Measurements from ENCODE around the gene TRAPPC5.

TRAPPC5 gene

DNA sequence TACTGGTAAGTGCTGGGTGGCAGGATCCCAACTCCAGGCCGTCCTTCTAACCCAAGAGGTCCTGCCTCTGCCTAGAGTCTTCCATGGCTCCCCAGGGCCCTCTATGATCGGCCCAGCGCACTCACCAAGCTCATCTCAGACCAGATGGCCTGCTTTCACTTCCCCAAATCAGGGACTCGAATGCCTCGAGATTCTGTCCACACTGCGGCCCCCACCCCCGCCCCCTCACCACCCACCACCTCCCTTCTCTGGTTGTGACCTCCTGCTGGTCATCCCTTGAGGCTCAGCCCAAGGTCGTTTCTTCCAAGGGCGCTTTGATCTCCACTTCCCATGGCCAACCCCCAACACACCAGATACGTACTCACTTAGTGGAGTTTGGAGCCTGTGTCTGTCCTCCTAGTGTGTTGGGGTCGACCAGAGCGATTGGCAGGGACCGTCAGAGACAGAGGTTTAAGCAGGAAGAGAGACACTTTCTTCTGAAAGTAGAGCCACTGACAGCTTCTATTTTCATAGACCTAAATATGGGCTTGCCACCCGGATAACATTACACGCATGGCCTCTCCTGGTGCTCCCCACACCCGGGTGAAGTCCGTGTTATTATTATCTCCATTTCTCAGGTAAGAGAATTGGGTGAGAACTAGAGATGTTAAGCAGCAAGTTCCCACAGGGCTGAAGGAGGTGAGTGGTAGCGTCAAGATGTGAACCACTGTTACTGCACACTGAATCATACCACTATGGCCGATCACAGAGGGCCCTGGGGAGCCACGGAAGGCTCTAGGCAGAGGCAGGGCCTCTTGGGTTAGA lies 21.2 kb downstream of the TRAPPC5 start, which contains the start of gene FCER2:
Gene FCER2 (minus strand): TSS at position 478 of the 804 bp plus-strand sequence. CDS start 2,371 bp downstream, outside the sequence.
- DNase-seq, result no peak

DNA sequence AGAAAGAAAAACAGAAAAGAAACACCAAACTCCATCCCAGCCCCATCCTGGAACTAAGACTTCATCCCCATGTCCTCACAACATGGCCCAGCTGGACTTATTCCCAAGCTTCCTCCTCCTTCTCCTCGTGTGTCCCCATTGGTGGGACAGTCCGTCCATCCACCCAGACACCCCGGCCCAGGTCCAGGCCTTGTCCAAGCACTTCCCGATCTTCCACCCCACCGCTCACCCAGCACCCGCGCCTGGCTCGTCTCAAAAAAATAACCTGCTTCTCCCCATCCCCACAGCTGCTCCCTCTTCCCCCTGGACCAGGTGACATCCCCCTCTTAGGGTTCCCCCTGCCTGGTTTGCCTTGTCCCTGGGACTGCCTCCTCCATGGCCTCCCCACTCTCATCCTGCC lies 22.7 kb downstream of the TRAPPC5 start:
- no peak for DNase-seq

DNA sequence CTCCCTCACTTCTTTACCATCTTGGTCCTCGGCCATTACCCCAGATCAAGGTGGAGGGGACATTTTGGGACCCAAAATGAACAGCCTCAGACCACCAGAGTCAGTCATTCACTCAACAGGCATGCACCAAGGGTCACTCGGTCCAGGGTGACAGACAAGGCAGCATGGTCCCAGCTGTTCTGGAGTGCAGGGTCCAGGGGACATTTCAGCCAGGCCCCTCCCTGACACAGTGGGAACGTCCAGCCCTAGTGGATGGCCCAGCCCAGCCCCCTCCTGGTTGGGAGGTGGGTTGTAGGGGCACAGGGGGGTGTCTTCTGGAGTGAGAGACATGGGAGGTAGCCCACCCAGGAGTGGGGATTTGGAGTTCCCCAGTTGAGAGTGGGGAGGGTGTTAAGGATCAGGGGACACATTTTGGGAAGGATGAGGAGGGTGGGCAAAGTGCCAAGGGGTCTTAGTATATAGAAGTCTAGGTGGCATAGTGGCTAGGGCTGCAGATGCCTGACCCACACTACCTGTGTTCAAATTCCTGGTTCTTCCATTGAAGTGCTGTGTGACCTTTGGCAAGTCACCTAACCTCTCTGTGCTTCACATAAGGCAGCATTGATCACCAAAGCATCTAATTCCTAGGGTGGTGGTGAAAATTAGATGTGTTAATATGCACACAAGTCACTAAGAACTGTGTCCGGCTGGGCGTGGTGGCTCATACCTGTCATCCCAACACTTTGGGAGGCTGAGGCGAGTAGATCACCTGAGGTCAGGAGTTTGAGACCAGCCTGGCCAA lies 23.8 kb downstream of the TRAPPC5 start:
- no peak for DNase-seq

DNA sequence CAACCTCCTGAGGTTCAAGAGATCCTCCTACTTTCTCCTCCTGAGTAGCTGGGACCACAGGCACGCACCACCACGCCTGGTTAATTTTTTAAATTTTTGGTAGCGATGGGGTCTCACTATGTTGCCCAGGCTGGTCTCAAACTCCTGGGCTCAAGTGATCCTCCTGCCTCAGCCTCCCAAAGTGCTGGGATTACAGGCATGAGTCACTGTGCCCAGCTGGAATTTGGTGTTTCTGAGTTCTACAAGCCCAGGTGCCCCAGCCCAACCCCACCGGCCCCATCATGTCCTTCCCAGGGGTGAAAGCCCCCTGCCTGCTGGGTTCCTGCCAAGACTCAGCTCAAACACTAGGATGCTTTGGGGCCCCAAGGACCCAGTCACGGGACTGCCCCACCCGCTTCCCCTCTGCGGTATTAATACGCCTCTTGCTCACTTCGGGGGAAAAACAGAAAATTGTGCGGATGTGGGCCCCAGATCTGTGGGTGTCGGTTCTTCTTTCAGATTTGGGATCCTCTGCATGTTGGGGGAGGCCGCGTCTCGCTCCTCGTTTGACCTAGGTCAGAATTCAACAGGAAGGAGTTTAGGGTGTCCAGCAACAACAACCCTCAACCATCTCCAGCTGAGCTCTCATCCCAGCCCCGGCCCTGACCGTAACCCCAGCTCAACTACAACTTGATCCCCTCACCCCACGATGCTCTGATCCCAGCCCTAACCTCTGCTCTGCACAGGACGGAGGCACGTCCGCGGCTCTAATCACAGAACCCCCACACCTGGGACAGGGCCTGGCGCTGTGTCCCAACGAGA lies 25.0 kb downstream of the TRAPPC5 start:
- no peak for DNase-seq

DNA sequence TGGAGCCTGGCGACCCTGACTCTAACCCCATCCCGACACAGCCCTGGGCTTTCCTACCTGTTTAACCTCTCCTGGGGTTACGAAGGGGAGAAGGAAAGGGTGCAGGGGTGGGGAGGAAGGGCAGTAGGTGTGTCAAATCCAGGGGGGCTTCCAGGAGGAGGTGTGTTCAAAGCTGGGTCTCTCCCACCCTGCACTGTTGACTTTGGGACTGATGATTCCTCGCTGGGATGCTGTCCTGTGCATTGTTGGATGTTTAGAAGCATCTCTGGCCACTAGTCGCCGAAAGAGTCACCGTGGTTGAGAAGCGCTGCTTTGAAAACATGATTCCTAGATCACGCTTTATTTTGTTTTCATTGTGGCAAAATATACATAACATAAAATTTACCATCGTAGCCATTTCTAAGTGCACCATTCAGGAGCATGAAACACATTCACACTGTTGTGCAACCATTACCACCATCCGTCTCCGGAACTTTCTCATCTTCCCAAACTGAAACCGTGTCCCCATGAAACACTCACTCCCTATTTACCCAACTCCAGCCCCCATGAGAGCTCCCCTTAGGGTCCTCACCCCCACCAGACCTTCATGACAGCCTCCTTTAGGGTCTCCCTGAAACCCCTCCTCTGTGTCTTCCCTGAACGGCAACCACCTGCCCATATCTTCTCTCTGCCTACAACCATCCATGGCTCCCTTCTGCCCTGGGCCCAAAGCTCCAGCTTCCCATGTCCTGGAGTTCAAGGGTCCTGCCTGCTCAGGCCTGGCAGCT lies 25.7 kb downstream of the TRAPPC5 start:
- DNase-seq, result no peak

- DNase-seq, result no peak
Measured at GRCh38 chr19:7706955-7707456, 26.4 kb downstream of the TRAPPC5 start.

- no peak for DNase-seq
Measured at GRCh38 chr19:7709932-7710460, 29.4 kb downstream of the TRAPPC5 start.

GRCh38 chr19:7710616-7711015 lies 30.0 kb downstream of the TRAPPC5 start:
- no peak for DNase-seq

GRCh38 chr19:7715671-7716070 lies 35.0 kb downstream of the TRAPPC5 start:
- DNase-seq, result no peak

- DNase-seq, result no peak
Measured at GRCh38 chr19:7716762-7717161, 36.1 kb downstream of the TRAPPC5 start.

GRCh38 chr19:7718668-7719067 lies 38.0 kb downstream of the TRAPPC5 start:
- DNase-seq, result no peak

DNA sequence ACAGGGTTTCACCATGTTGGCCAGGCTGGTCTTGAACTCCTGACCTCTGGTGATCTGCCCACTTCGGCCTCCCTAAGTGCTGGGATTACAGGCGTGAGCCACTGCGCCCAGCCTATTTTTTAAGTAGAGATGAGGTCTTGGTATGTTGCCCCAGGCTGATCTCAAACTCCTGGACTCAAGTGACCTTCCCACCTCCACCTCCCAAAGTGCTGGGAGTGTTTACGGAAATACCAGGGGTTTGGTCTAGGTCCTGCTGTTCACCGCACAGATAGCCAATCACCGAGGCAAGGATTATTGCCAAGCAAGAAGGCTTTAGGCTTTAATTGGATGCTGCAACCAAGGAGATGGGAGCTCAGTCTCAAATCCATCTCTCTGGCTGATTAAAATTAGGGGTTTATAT lies 39.7 kb downstream of the TRAPPC5 start:
- no peak for DNase-seq

- no peak for DNase-seq
Measured at GRCh38 chr19:7722231-7722651, 41.6 kb downstream of the TRAPPC5 start.

DNA sequence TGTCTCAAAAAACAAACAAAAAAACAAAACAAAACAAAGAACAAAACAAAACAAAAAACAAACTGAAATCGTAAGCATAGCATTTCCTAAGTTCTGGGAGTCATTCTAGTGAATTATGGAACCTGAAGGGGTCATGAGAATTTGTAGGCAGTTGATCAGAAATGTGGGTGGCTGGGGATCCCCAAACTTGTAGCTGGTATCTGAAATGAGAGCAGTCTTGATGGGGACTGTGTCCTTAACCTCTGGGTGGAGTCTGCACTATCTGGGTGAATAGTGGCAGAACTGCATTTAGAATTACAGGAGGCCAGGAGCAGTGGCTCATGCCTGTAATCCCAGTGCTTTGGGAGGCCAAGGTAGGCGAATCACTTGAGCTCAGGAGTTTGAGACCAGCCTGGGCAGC lies 45.2 kb downstream of the TRAPPC5 start:
- no peak for DNase-seq

GRCh38 chr19:7729211-7729610 lies 48.6 kb downstream of the TRAPPC5 start:
- DNase-seq, result no peak

GRCh38 chr19:7729831-7730285 lies 49.2 kb downstream of the TRAPPC5 start:
- no peak for DNase-seq

GRCh38 chr19:7730286-7731217 lies 49.9 kb downstream of the TRAPPC5 start:
- DNase-seq, result no peak

DNA sequence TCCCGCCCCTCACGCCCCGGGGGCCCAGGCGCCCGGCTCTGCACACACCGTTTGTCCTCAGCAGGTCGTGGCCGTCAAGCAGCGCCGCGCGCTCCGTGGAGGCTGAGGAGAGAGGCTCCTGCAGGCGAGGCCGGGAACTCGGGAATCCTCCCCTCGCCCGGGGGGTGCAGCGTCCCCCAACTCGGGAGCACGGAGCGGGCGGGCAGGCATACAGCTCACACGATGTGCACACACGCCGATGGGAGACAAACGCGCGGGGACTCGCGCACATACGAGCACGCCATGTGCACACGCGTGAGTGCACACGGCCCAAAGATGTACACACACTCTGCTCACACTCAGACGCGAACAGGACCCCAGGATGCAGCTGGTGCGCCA lies 50.6 kb downstream of the TRAPPC5 start:
- DNase-seq, result no peak

DNA sequence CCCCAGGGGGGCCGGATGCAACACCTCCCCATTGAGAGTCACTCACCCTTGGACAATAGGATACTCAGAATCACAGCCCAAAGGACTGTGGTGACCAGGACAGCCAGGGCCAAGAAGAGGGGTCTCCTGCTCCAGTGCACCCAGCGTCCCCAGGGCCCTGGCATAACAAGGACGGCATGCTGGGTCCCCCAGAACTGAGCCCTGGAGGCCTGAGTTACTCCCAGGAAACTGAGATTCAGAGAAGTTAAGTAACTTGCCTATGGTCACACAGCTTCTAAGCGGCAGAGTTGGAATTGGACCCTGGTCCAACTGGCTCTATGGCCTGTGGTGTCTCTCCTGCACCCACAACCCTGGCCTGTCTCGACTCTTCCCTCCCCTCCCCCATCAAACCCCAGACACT lies 51.0 kb downstream of the TRAPPC5 start:
- no peak for DNase-seq

DNA sequence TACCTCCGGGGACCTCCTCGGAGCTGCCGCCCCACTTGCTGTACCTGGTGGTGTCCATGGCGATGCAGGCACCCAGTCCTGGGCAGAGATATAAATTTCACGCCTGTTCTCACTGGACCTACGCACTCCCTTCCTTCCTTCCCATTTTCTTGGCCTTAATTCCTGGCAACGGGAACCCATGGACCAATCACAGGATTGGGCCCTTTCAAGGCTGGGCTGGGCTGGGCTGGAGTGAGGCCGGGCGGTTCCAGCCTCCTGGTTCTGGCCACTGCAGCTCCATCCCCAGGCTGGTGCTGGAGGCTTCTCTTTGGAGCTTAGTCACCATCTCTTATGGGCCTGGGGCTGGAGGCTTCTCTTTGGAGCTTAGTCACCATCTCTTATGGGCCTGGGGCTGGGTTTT lies 51.4 kb downstream of the TRAPPC5 start, which contains the start of gene CLEC4G:
Gene CLEC4G (minus strand): TSS at position 66 of the 400 bp plus-strand sequence. CDS start 8 bp downstream, at position 58.
- DNase-seq, result no peak

- no peak for DNase-seq
Measured at GRCh38 chr19:7733376-7733775, 52.7 kb downstream of the TRAPPC5 start.

All from NCI-H2107 (cell line).